ENCODE data around the gene HNRNPAB.

DNA sequence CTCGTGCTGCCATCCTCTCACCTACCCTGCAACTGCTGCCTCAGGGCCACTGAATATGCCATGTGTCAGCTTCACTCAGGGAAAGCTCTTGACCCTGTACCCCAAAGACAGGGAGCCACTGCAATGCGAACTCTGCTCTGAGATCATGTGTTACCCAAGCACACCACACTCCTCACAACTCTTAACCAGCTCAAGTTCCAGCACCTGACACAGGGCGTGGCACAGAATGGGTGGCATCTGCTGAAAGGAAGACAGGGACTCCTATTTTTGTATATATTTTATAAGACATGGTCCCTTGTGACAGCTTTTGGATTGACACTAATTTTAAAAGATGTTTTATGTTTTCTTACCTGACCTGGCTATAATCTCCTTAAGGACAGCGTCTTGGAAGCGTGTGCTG lies 17.5 kb downstream of the HNRNPAB start:
- TF ChIP-seq POLR2A (IDR thresholded peaks at IDR 0.05; ENCODE audit: low read depth, low read length), result no peak
- no peak for TF ChIP-seq EZH2 (IDR thresholded peaks at IDR 0.05; ENCODE audit: borderline replicate concordance, low read depth, low read length, severe bottlenecking)
- TF ChIP-seq, protein P1, sequence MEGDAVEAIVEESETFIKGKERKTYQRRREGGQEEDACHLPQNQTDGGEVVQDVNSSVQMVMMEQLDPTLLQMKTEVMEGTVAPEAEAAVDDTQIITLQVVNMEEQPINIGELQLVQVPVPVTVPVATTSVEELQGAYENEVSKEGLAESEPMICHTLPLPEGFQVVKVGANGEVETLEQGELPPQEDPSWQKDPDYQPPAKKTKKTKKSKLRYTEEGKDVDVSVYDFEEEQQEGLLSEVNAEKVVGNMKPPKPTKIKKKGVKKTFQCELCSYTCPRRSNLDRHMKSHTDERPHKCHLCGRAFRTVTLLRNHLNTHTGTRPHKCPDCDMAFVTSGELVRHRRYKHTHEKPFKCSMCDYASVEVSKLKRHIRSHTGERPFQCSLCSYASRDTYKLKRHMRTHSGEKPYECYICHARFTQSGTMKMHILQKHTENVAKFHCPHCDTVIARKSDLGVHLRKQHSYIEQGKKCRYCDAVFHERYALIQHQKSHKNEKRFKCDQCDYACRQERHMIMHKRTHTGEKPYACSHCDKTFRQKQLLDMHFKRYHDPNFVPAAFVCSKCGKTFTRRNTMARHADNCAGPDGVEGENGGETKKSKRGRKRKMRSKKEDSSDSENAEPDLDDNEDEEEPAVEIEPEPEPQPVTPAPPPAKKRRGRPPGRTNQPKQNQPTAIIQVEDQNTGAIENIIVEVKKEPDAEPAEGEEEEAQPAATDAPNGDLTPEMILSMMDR (IDR thresholded peaks at IDR 0.05; ENCODE audit: extremely low read depth in 1 of 2, insufficient read depth in 1 of 2, low read depth in 1 of 2, low read length in 2 of 2), result no peak
- TF ChIP-seq POLR2AphosphoS5 (IDR thresholded peaks at IDR 0.05; ENCODE audit: insufficient read depth, low read depth, low read length), result no peak
- TF ChIP-seq JUN (IDR thresholded peaks at IDR 0.05; ENCODE audit: borderline replicate concordance, insufficient read depth, insufficient read length, low read depth), result no peak
- TF ChIP-seq GATA2 (IDR thresholded peaks at IDR 0.05; ENCODE audit: insufficient read depth, insufficient read length, low read depth, low read length), result no peak
- TF ChIP-seq, protein P2, sequence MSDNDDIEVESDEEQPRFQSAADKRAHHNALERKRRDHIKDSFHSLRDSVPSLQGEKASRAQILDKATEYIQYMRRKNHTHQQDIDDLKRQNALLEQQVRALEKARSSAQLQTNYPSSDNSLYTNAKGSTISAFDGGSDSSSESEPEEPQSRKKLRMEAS (IDR thresholded peaks at IDR 0.05; ENCODE audit: insufficient read depth, insufficient read length), result no peak
- TF ChIP-seq FOS (IDR thresholded peaks at IDR 0.05; ENCODE audit: borderline replicate concordance, insufficient read depth, low read length), result no peak
